K562 (cell line): ENCODE results near the gene BMP8B. TPM values are rescaled to one million over a fixed set of nuclear protein-coding genes. Genes with fewer than 3 reads are reported as not detected.

ENCODE experiments used
- CEBPG ChIP-seq, 3 experiments: fragments of 200-800 bp in 1 of 3; sonication (Bioruptor generic) in 1 of 3; sonication (generic) in 1 of 3; formaldehyde crosslinking in 1 of 3; IDR thresholded peaks in 2 of 3; conservative IDR thresholded peaks in 1 of 3; 2 replicates each; pipeline versions ENCODE4 v1.6.1 to v1.8.0; 2016 to 2022; ENCODE audit warnings: missing compliant biosample characterization in 2 of 3, missing genetic modification characterization in 2 of 3, mild to moderate bottlenecking in 1 of 3, missing genetic modification reagents in 1 of 3
- DEAF1 ChIP-seq: fragments of 450-650 bp; formaldehyde crosslinking; IDR thresholded peaks from 2 replicates; pipeline ENCODE4 v1.4.0; 2020; ENCODE audit warnings: mild to moderate bottlenecking, moderate library complexity
- EZH2 ChIP-seq: IDR thresholded peaks from 2 replicates; pipeline ENCODE4 v1.6.1; 2012; ENCODE audit warnings: low read depth, mild to moderate bottlenecking, inconsistent platforms, low read length, borderline replicate concordance
- HMGN3 ChIP-seq: IDR thresholded peaks from 2 replicates; pipeline ENCODE4 v1.6.1; 2011; ENCODE audit warnings: borderline replicate concordance, low read depth, mild to moderate bottlenecking, mixed read lengths, low read length; ENCODE audit not compliant: insufficient read length; ENCODE audit errors: extremely low read depth
- MNT ChIP-seq, 2 experiments: fragments of 450-650 bp; conservative IDR thresholded peaks; 2 replicates each; pipeline ENCODE4 v1.6.1; 2017; ENCODE audit warnings: mild to moderate bottlenecking in 2 of 2, moderate library complexity in 2 of 2
- PHB ChIP-seq: fragments of 250-450 bp; sonication (Bioruptor Pico); IDR thresholded peaks from 2 replicates; pipeline ENCODE4 v1.5.0; 2021
- PHF20 ChIP-seq: fragments of 450-650 bp; IDR thresholded peaks from 2 replicates; pipeline ENCODE4 v1.6.1; 2018; ENCODE audit not compliant: partially characterized antibody
- RNF2 ChIP-seq: sonication (generic); IDR thresholded peaks from 2 replicates; pipeline ENCODE4 v1.6.1; 2016
- SIN3A ChIP-seq, 2 experiments: fragments of 150-350 bp in 1 of 2; IDR thresholded peaks; 2 replicates each; pipeline ENCODE4 v1.6.1; 2011 to 2016; ENCODE audit warnings: borderline replicate concordance in 2 of 2, low read depth in 2 of 2, low read length in 2 of 2, mild to moderate bottlenecking in 2 of 2, moderate library complexity in 2 of 2; ENCODE audit not compliant: control insufficient read depth in 1 of 2
- TOE1 ChIP-seq, 2 experiments: fragments of 450-650 bp in 1 of 2; sonication (generic) in 1 of 2; formaldehyde crosslinking in 1 of 2; IDR thresholded peaks; 2 replicates each; pipeline versions ENCODE4 v1.7.1 to v1.8.0; 2016 to 2022; ENCODE audit warnings: borderline replicate concordance in 2 of 2, mild to moderate bottlenecking in 2 of 2, antibody characterized with exemption in 1 of 2, inconsistent platforms in 1 of 2, low read depth in 1 of 2, missing genetic modification reagents in 1 of 2, moderate library complexity in 1 of 2
- ZNF274 ChIP-seq: IDR thresholded peaks from 2 replicates; pipeline ENCODE4 v1.6.1; 2011; ENCODE audit warnings: low read depth, mild to moderate bottlenecking, low read length, moderate library complexity, borderline replicate concordance
- ZNF511 ChIP-seq: sonication (generic); formaldehyde crosslinking; IDR thresholded peaks from 2 replicates; pipeline ENCODE4 v1.8.0; 2022; ENCODE audit warnings: mild to moderate bottlenecking, missing genetic modification reagents
- polyA plus RNA-seq, 8 experiments: library from polyadenylated mRNA; depleted of rRNA in 4 of 8; stranded (reverse) in 5 of 8; unstranded in 3 of 8; fragments of >200 nt; fragmentation: Nextera tagmentation in 2 of 8; fragmentation: Illumina TruSeq in 1 of 8; extraction: Ambion mirVana in 2 of 8; extraction: Trizol in 1 of 8; gene quantifications; 2 replicates each; pipeline versions ENCODE4 v1.2.1 to v1.2.3, GENCODE V29; 2011 to 2014; ENCODE audit warnings: inconsistent platforms in 1 of 8, missing spikeins in 1 of 8
- total RNA-seq, 7 experiments: library from RNA; depleted of rRNA in 6 of 7; stranded (reverse); fragments of >200 nt in 6 of 7; fragmentation: Illumina TruSeq in 2 of 7; extraction: Trizol in 2 of 7; gene quantifications; 2 replicates each; pipeline versions ENCODE4 v1.2.1 to v1.2.3, GENCODE V29; 2011 to 2021; ENCODE audit warnings: low replicate concordance in 1 of 7
- TF ChIP-seq, protein P1 (sequence below): IDR thresholded peaks from 2 replicates; pipeline ENCODE4 v1.6.1; 2012; ENCODE audit warnings: low read depth, low read length, improper control_type of control experiment, borderline replicate concordance
- TF ChIP-seq, protein P2 (sequence below), 2 experiments: IDR thresholded peaks in 1 of 2; conservative IDR thresholded peaks in 1 of 2; 2 replicates each; pipeline ENCODE4 v1.6.1; 2016; ENCODE audit warnings: low read depth in 2 of 2, mild to moderate bottlenecking in 1 of 2, missing compliant biosample characterization in 1 of 2, missing genetic modification characterization in 1 of 2, moderate library complexity in 1 of 2

BMP8B gene
- total and polyA plus RNA-seq, 9 of the 15 experiments (the other 6 are each of a cell fraction or from before 2014, with no cell fraction given), result 0.03 to 0.33 (median 0.14) TPM

- TF ChIP-seq CEBPG (CRISPR knock-in tag; IDR thresholded peaks at IDR 0.05), result 0 out of 2 replicates have a peak, but pooled peaks have one; percentile 13
- TF ChIP-seq CEBPG (tag; conservative IDR thresholded peaks at IDR 0.05 in 1 of 2, IDR thresholded peaks at IDR 0.05 in 1 of 2), result no peak
- TF ChIP-seq PHF20, result peak; percentile 85
- no peak for TF ChIP-seq ZNF274
- 0 out of 2 replicates have a peak, but pooled peaks have one; percentile 14 for TF ChIP-seq DEAF1 (CRISPR knock-in tag)
- no peak for TF ChIP-seq SIN3A (IDR thresholded peaks at IDR 0.05; ENCODE audit: borderline replicate concordance in 2 of 2, control insufficient read depth in 1 of 2, low read depth in 2 of 2, low read length in 2 of 2)
- peak; percentile 71; the same call in 1 of the 2 replicates for TF ChIP-seq ZNF511 (CRISPR knock-in tag)
- peak; percentile 90 for TF ChIP-seq RNF2
- TF ChIP-seq MNT (conservative IDR thresholded peaks at IDR 0.05), result peak; percentile 46 to 71; a peak in 3 of 4 replicates
- TF ChIP-seq, protein P1, sequence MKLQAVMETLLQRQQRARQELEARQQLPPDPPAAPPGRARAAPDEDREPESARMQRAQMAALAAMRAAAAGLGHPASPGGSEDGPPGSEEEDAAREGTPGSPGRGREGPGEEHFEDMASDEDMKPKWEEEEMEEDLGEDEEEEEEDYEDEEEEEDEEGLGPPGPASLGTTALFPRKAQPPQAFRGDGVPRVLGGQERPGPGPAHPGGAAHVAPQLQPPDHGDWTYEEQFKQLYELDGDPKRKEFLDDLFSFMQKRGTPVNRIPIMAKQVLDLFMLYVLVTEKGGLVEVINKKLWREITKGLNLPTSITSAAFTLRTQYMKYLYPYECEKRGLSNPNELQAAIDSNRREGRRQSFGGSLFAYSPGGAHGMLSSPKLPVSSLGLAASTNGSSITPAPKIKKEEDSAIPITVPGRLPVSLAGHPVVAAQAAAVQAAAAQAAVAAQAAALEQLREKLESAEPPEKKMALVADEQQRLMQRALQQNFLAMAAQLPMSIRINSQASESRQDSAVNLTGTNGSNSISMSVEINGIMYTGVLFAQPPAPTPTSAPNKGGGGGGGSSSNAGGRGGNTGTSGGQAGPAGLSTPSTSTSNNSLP, result peak; percentile 85; the same call in 1 of the 2 replicates
- TF ChIP-seq HMGN3, result no peak
- peak; percentile 69 for TF ChIP-seq TOE1 (IDR thresholded peaks at IDR 0.05; ENCODE audit: borderline replicate concordance)
- TF ChIP-seq TOE1 (CRISPR knock-in tag; IDR thresholded peaks at IDR 0.05; ENCODE audit: borderline replicate concordance, low read depth), result no peak
- no peak; the same call in 1 of the 2 replicates for TF ChIP-seq EZH2
- no peak for TF ChIP-seq PHB (CRISPR knock-in tag)
- TF ChIP-seq, protein P2, sequence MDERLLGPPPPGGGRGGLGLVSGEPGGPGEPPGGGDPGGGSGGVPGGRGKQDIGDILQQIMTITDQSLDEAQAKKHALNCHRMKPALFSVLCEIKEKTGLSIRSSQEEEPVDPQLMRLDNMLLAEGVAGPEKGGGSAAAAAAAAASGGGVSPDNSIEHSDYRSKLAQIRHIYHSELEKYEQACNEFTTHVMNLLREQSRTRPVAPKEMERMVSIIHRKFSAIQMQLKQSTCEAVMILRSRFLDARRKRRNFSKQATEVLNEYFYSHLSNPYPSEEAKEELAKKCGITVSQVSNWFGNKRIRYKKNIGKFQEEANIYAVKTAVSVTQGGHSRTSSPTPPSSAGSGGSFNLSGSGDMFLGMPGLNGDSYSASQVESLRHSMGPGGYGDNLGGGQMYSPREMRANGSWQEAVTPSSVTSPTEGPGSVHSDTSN (CRISPR knock-in tag; IDR thresholded peaks at IDR 0.05; ENCODE audit: low read depth), result 0 out of 2 replicates have a peak, but pooled peaks have one; percentile 17
- TF ChIP-seq, protein P2 (tag; conservative IDR thresholded peaks at IDR 0.05; ENCODE audit: low read depth), result peak; percentile 97
Measured at GRCh38 chr1:39711104-39711965, 77.3 kb downstream of the BMP8B start (continued).
